Measurements from ENCODE around the gene DGKE.

DGKE gene

GRCh38 chr17:56810343-56810742 is 23.6 kb upstream of the DGKE start:
- no peak overlapping the region for H3K9ac ChIP-seq (ENCODE audit: low read length)
- H3K4me3 ChIP-seq (ENCODE audit: insufficient read depth, low read length, poor library complexity, severe bottlenecking): no peak overlapping the region
- H3K36me3 ChIP-seq (ENCODE audit: low read length): no peaks in the 10 kb centered on the region
- H3F3A ChIP-seq (ENCODE audit: insufficient read depth): no peaks in the 10 kb centered on the region
- no peaks in the 10 kb centered on the region for H3K9me2 ChIP-seq (replicated peaks; ENCODE audit: insufficient read depth, low read length)
- H3K4me2 ChIP-seq (ENCODE audit: low read depth, low read length, poor library complexity, severe bottlenecking): no peak overlapping the region
- TF ChIP-seq CTCF (IDR thresholded peaks at IDR 0.05; ENCODE audit: insufficient read depth, low read length, poor library complexity, severe bottlenecking) (no peak), EZH2phosphoT487 (conservative IDR thresholded peaks at IDR 0.05; ENCODE audit: low read length) (no peak)
- H4K20me1 ChIP-seq (ENCODE audit: low read depth, low read length): no peaks in the 10 kb centered on the region
- H3K27me3 ChIP-seq (ENCODE audit: low read length): no peaks in the 10 kb centered on the region
- no peak overlapping the region for H2AFZ ChIP-seq (ENCODE audit: low read depth, low read length, severe bottlenecking)
- H3K9me3 ChIP-seq (ENCODE audit: insufficient read depth, low read length): no peaks in the 10 kb centered on the region
- H3K79me2 ChIP-seq (ENCODE audit: insufficient read depth, low read length): no peaks in the 10 kb centered on the region
- H3K27ac ChIP-seq (ENCODE audit: low read depth, low read length): no peak overlapping the region

- no peak overlapping the region for H3K4me3 ChIP-seq (ENCODE audit: insufficient read depth, low read length, poor library complexity, severe bottlenecking)
- no peaks in the 10 kb centered on the region for H3K36me3 ChIP-seq (ENCODE audit: low read length)
- no peaks in the 10 kb centered on the region for H3K9me3 ChIP-seq (ENCODE audit: insufficient read depth, low read length)
- no peaks in the 10 kb centered on the region for H3K27me3 ChIP-seq (ENCODE audit: low read length)
- H3K9me2 ChIP-seq (replicated peaks; ENCODE audit: insufficient read depth, low read length): no peaks in the 10 kb centered on the region
- H3K9ac ChIP-seq (ENCODE audit: low read length): no peak overlapping the region
- H2AFZ ChIP-seq (ENCODE audit: low read depth, low read length, severe bottlenecking): no peak overlapping the region
- H3K27ac ChIP-seq (ENCODE audit: low read depth, low read length): no peak overlapping the region
- H4K20me1 ChIP-seq (ENCODE audit: low read depth, low read length): no peaks in the 10 kb centered on the region
- H3K79me2 ChIP-seq (ENCODE audit: insufficient read depth, low read length): no peaks in the 10 kb centered on the region
- H3K4me2 ChIP-seq (ENCODE audit: low read depth, low read length, poor library complexity, severe bottlenecking): no peak overlapping the region
- no peaks in the 10 kb centered on the region for H3F3A ChIP-seq (ENCODE audit: insufficient read depth)
- TF ChIP-seq EZH2phosphoT487 (conservative IDR thresholded peaks at IDR 0.05; ENCODE audit: low read length) (no peak), CTCF (IDR thresholded peaks at IDR 0.05; ENCODE audit: insufficient read depth, low read length, poor library complexity, severe bottlenecking) (no peak)
Observed at GRCh38 chr17:56810891-56811775, 22.8 kb upstream of the DGKE start.

- H4K20me1 ChIP-seq (ENCODE audit: low read depth, low read length): no peaks in the 10 kb centered on the region
- no peak for TF ChIP-seq EZH2phosphoT487 (conservative IDR thresholded peaks at IDR 0.05; ENCODE audit: low read length)
- no peak for TF ChIP-seq CTCF (IDR thresholded peaks at IDR 0.05; ENCODE audit: insufficient read depth, low read length, poor library complexity, severe bottlenecking)
- H3K27me3 ChIP-seq (ENCODE audit: low read length): no peaks in the 10 kb centered on the region
- H2AFZ ChIP-seq (ENCODE audit: low read depth, low read length, severe bottlenecking): no peak overlapping the region
- no peaks in the 10 kb centered on the region for H3K9me2 ChIP-seq (replicated peaks; ENCODE audit: insufficient read depth, low read length)
- H3K79me2 ChIP-seq (ENCODE audit: insufficient read depth, low read length): no peaks in the 10 kb centered on the region
- no peak overlapping the region for H3K9ac ChIP-seq (ENCODE audit: low read length)
- H3K27ac ChIP-seq (ENCODE audit: low read depth, low read length): no peak overlapping the region
- H3K4me3 ChIP-seq (ENCODE audit: insufficient read depth, low read length, poor library complexity, severe bottlenecking): no peak overlapping the region
- no peaks in the 10 kb centered on the region for H3K36me3 ChIP-seq (ENCODE audit: low read length)
- no peak overlapping the region for H3K4me2 ChIP-seq (ENCODE audit: low read depth, low read length, poor library complexity, severe bottlenecking)
- no peaks in the 10 kb centered on the region for H3K9me3 ChIP-seq (ENCODE audit: insufficient read depth, low read length)
- no peaks in the 10 kb centered on the region for H3F3A ChIP-seq (ENCODE audit: insufficient read depth)
Observed at GRCh38 chr17:56812901-56813388, 21.0 kb upstream of the DGKE start.
